HepG2 (cell line): ENCODE data around the gene AFF1. TPM values are rescaled to one million over a fixed set of nuclear protein-coding genes. Genes with fewer than 3 reads are reported as not detected.

Experiments used
- ATAC-seq: fragments of 200-7000 bp; cut with Tn5 transposase; 3 replicates; pipeline ENCODE4 v1.9.1; 2020; ENCODE audit warnings: mild to moderate bottlenecking, moderate library complexity
- BruUV-seq: library from RNA; stranded (reverse); fragments of 400-500 nt; replicated peaks from 2 replicates; lab custom pipeline; 2021; lab: Mats Ljungman, UMichigan
- CTCF ChIA-PET: fragments of 300-600 bp; formaldehyde crosslinking; extraction: SDS; loops from one replicate; lab custom pipeline; 2021; ENCODE audit warnings: low total read pairs, inconsistent platforms, low intra/inter-chr PET ratio; lab: Yijun Ruan, JAX
- POLR2A ChIA-PET: fragments of 350-600 bp; sonication (Branson Sonifier 250); formaldehyde crosslinking; loops from one replicate; lab custom pipeline; 2020; ENCODE audit warnings: antibody characterized with exemption, inconsistent platforms; lab: Yijun Ruan, JAX
- DNase-seq: peaks from one replicate; pipeline ENCODE4 v3.0.0-alpha.2; 2015; ENCODE audit warnings: low spot score
- FAIRE-seq: peaks from 3 replicates; lab custom pipeline; 2011; peaks lifted over from hg19 to GRCh38; lab: Jason Lieb, UNC
- H2AFZ ChIP-seq: one replicate; pipeline ENCODE4 v1.6.1; 2011; ENCODE audit warnings: low read length, inconsistent platforms
- H3K27ac ChIP-seq: fragments of 300-600 bp; 3 replicates; pipeline ENCODE4 v1.8.0; 2011; ENCODE audit warnings: mixed run types, mild to moderate bottlenecking, mixed read lengths, low read length, inconsistent platforms; ENCODE audit not compliant: insufficient read depth; ENCODE audit errors: extremely low read length
- H3K27me3 ChIP-seq, 2 experiments: fragments of 200-600 bp in 1 of 2; 2 replicates in 1 of 2; 3 replicates in 1 of 2; pipeline versions ENCODE4 v1.6.0 to v1.8.0; 2011; ENCODE audit warnings: low read length in 2 of 2, mild to moderate bottlenecking in 2 of 2, moderate library complexity in 2 of 2, inconsistent platforms in 1 of 2; ENCODE audit not compliant: insufficient read depth in 2 of 2, control insufficient read depth in 1 of 2
- H3K36me3 ChIP-seq, 2 experiments: fragments of 200-600 bp in 1 of 2; replicated peaks in 1 of 2; 2 replicates in 1 of 2; 3 replicates in 1 of 2; pipeline versions ENCODE4 v1.5.1 to v1.8.0; 2011; ENCODE audit warnings: low read length in 2 of 2, inconsistent platforms in 1 of 2; ENCODE audit not compliant: insufficient read depth in 2 of 2, control insufficient read depth in 1 of 2
- H3K4me1 ChIP-seq: 2 replicates; pipeline ENCODE4 v1.5.1; 2012; ENCODE audit warnings: low read length, inconsistent platforms; ENCODE audit not compliant: insufficient read depth
- H3K4me2 ChIP-seq: 2 replicates; pipeline ENCODE4 v1.6.0; 2011; ENCODE audit warnings: low read depth, low read length, inconsistent platforms
- H3K4me3 ChIP-seq, 3 experiments: fragments of 200-600 bp in 1 of 3; sonication (generic), shearing (Covaris generic) in 1 of 3; replicated peaks in 1 of 3; 2 replicates each; pipeline ENCODE4 v1.5.1; 2011 to 2016; ENCODE audit warnings: low read length in 3 of 3, inconsistent platforms in 2 of 3, low read depth in 2 of 3, mild to moderate bottlenecking in 2 of 3, control low read depth in 1 of 3, mixed read lengths in 1 of 3; ENCODE audit not compliant: insufficient read depth in 1 of 3
- H3K79me2 ChIP-seq: one replicate; pipeline ENCODE4 v1.6.1; 2011; ENCODE audit warnings: low read length, inconsistent platforms; ENCODE audit not compliant: insufficient read depth
- H3K9ac ChIP-seq: 2 replicates; pipeline ENCODE4 v1.6.0; 2011; ENCODE audit warnings: mild to moderate bottlenecking, low read depth, low read length, inconsistent platforms; ENCODE audit not compliant: insufficient read depth
- H3K9me3 ChIP-seq: 2 replicates; pipeline ENCODE4 v1.5.1; 2012; ENCODE audit warnings: mild to moderate bottlenecking, low read length
- H4K20me1 ChIP-seq: 2 replicates; pipeline ENCODE4 v1.6.0; 2011; ENCODE audit warnings: inconsistent platforms, mild to moderate bottlenecking, low read length, moderate library complexity; ENCODE audit not compliant: insufficient read depth
- ARHGAP35 ChIP-seq: sonication (generic); formaldehyde crosslinking; IDR thresholded peaks from 2 replicates; pipeline ENCODE4 v1.9.0; 2022; ENCODE audit warnings: mild to moderate bottlenecking, inconsistent platforms, moderate library complexity, missing genetic modification reagents, borderline replicate concordance
- BRD4 ChIP-seq: sonication (generic); formaldehyde crosslinking; IDR thresholded peaks from 2 replicates; pipeline ENCODE4 v1.4.0; 2020; ENCODE audit warnings: missing genetic modification reagents
- KLF6 ChIP-seq: IDR thresholded peaks from 2 replicates; pipeline ENCODE4 v1.8.0; 2016; ENCODE audit warnings: missing biosample characterization, missing genetic modification reagents
- MAFK ChIP-seq, 2 experiments: IDR thresholded peaks in 1 of 2; conservative IDR thresholded peaks in 1 of 2; 2 replicates each; pipeline ENCODE4 v1.6.1; 2011; ENCODE audit warnings: improper control_type of control experiment in 2 of 2, low read length in 2 of 2
- MXD3 ChIP-seq: IDR thresholded peaks from 2 replicates; pipeline ENCODE4 v1.6.1; 2016; ENCODE audit warnings: mild to moderate bottlenecking, missing biosample characterization, missing genetic modification reagents
- NR2F1 ChIP-seq, 2 experiments: fragments of 450-650 bp in 1 of 2; formaldehyde crosslinking in 1 of 2; IDR thresholded peaks; 2 replicates each; pipeline versions ENCODE4 v1.5.0 to v1.6.1; 2016 to 2020; ENCODE audit warnings: mild to moderate bottlenecking in 1 of 2, missing compliant biosample characterization in 1 of 2, missing genetic modification reagents in 1 of 2, moderate library complexity in 1 of 2
- NR2F2 ChIP-seq: IDR thresholded peaks from 2 replicates; pipeline ENCODE4 v1.6.1; 2012; ENCODE audit warnings: low read depth, inconsistent platforms, borderline replicate concordance
- RBAK ChIP-seq: sonication (generic); formaldehyde crosslinking; IDR thresholded peaks from 2 replicates; pipeline ENCODE4 v1.5.1; 2020; ENCODE audit warnings: mild to moderate bottlenecking, missing genetic modification reagents
- RXRB ChIP-seq: IDR thresholded peaks from 2 replicates; pipeline ENCODE4 v1.6.1; 2016; ENCODE audit warnings: borderline replicate concordance, missing genetic modification reagents, missing compliant biosample characterization
- SMARCC2 ChIP-seq: fragments of 450-650 bp; IDR thresholded peaks from 2 replicates; pipeline ENCODE4 v1.6.1; 2017; ENCODE audit warnings: antibody characterized with exemption, mild to moderate bottlenecking
- YY1 ChIP-seq: IDR thresholded peaks from 2 replicates; pipeline ENCODE4 v1.6.1; 2011; ENCODE audit warnings: low read length, low read depth, moderate library complexity, mild to moderate bottlenecking; ENCODE audit not compliant: insufficient read depth, insufficient replicate concordance
- ZBTB1 ChIP-seq: sonication (generic); formaldehyde crosslinking; IDR thresholded peaks from 2 replicates; pipeline ENCODE4 v1.4.0; 2020; ENCODE audit warnings: missing genetic modification reagents, borderline replicate concordance
- ZFAT ChIP-seq: sonication (generic); formaldehyde crosslinking; conservative IDR thresholded peaks from 2 replicates; pipeline ENCODE4 v1.8.1; 2023; ENCODE audit warnings: missing genetic modification reagents, inconsistent platforms
- ZFX ChIP-seq: sonication (generic); formaldehyde crosslinking; IDR thresholded peaks from 2 replicates; pipeline ENCODE4 v1.4.0; 2020; ENCODE audit warnings: mild to moderate bottlenecking, low read depth, missing genetic modification reagents, moderate library complexity
- ZNF205 ChIP-seq: IDR thresholded peaks from 2 replicates; pipeline ENCODE4 v1.6.1; 2018; ENCODE audit warnings: missing biosample characterization, missing genetic modification reagents
- ZNF558 ChIP-seq: sonication (generic); formaldehyde crosslinking; IDR thresholded peaks from 2 replicates; pipeline ENCODE4 v1.9.0; 2022; ENCODE audit warnings: mild to moderate bottlenecking, missing genetic modification reagents, borderline replicate concordance
- ZNF563 ChIP-seq: sonication (generic); formaldehyde crosslinking; IDR thresholded peaks from 2 replicates; pipeline ENCODE4 v1.8.0; 2022; ENCODE audit warnings: mild to moderate bottlenecking, moderate library complexity, missing genetic modification reagents
- ZNF878 ChIP-seq: sonication (generic); formaldehyde crosslinking; IDR thresholded peaks from 2 replicates; pipeline ENCODE4 v1.8.1; 2023; ENCODE audit warnings: mild to moderate bottlenecking, missing genetic modification reagents, moderate library complexity
- ZZZ3 ChIP-seq: sonication (generic); formaldehyde crosslinking; IDR thresholded peaks from 2 replicates; pipeline ENCODE4 v1.4.0; 2020; ENCODE audit warnings: missing genetic modification reagents, mild to moderate bottlenecking, borderline replicate concordance
- WGBS: methylation state at CpG from one replicate; pipeline ENCODE4 v1.1.6; 2017; ENCODE audit warnings: low lambda C conversion rate; 5-methylcytosine and 5-hydroxymethylcytosine counted together
- in situ Hi-C: cut with HindIII; loops from 2 replicates; pipeline ENCODE4 v1.10.0; 2017; ENCODE audit warnings: low pct_unique_long_range_greater_than_20kb; ENCODE audit not compliant: extremely low pct_ligation_motif_present
- intact Hi-C: fragments of 100-400 bp; cut with micrococcal nuclease; formaldehyde crosslinking; loops from one replicate; pipeline ENCODE4 v1.10.0; 2022; ENCODE audit not compliant: unreplicated experiment
- polyA plus RNA-seq, 8 experiments: library from polyadenylated mRNA; depleted of rRNA in 3 of 8; stranded (reverse) in 7 of 8; unstranded in 1 of 8; fragments of >200 nt; fragmentation: Illumina TruSeq in 4 of 8; extraction: Trizol in 4 of 8; gene quantifications; 2 replicates each; pipeline versions ENCODE4 v1.2.1 to v1.2.3, GENCODE V29; 2011 to 2016; ENCODE audit warnings: low read depth in 4 of 8, missing spikeins in 1 of 8, mixed read lengths in 1 of 8; ENCODE audit not compliant: insufficient read depth in 1 of 8
- total RNA-seq, 5 experiments: library from RNA; depleted of rRNA; stranded (reverse); fragments of >200 nt; fragmentation: Illumina TruSeq; extraction: Trizol; gene quantifications; 2 replicates each; pipeline ENCODE4 v1.2.3, GENCODE V29; 2016; ENCODE audit warnings: low read depth in 1 of 5
- TF ChIP-seq, protein P1 (sequence below): fragments of 450-650 bp; IDR thresholded peaks from 2 replicates; pipeline ENCODE4 v1.6.1; 2017; ENCODE audit warnings: mild to moderate bottlenecking
- TF ChIP-seq, protein P2 (sequence below): sonication (generic); formaldehyde crosslinking; IDR thresholded peaks from 2 replicates; pipeline ENCODE4 v1.8.0; 2022; ENCODE audit warnings: mild to moderate bottlenecking, missing genetic modification reagents, moderate library complexity

The AFF1 gene
- total and polyA plus RNA-seq, 2 of the 13 experiments (the other 11 are each of a cell fraction or from before 2014, with no cell fraction given): 15.5 to 15.9 TPM

DNA sequence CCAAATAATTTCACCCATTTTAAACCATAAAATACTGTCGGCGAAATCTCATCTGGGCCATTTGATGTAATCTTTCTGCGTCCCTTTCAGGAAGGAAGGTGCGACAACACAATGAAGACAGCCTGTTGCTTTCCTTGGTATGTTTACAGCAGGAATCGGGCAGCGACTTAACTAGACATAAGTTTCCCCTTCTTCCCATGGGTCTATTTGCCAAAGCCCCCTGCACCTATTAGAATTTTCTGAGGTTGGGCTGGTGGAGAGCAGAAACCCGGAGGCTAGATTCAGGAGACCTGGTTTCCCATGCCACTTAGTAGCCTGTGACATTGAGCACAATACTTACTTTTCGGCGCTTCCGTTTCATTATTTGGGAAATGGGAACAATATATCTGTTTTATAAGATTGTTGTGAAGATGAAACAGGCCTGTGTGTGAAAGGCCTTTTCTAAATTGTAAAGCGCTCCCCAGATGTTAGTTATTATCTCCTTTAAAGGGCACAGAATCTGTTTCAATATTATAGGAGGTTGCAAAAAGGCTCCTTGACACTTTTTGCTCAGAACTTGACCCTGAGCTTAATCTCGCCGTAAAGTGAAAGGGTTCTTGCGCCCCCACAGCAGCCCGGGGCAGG is 552 bp upstream of the AFF1 start:
- DNase-seq (no peak), FAIRE-seq (no peak), ATAC-seq (no peak)
- ChIA-PET CTCF (interaction anchor here (1.4 kb wide), 1 partner anchor 12 kb away, joined by 7 read pairs; no protein-coding TSS in a partner anchor), POLR2A (interaction anchor here (0.7 to 3.7 kb wide), 13 partner anchors 9 to 286 kb away, joined by 3 to 81 read pairs (median 13); partner anchors contain the start of gene KLHL8)
- TSS peak; percentile 46 for BruUV-seq
- Histone ChIP-seq H2AFZ (peak overlapping the region; percentile 56), H4K20me1 (no peaks in the 10 kb centered on the region), H3K27me3 (no peaks in the 10 kb centered on the region; a peak in 1 of 5 replicates), H3K27ac (peak overlapping the region; percentile 67), H3K9ac (peak overlapping the region; percentile 71), H3K79me2 (peaks cover 36% of the 10 kb centered on the region), H3K4me1 (peaks cover 35% of the 10 kb centered on the region), H3K9me3 (no peaks in the 10 kb centered on the region), H3K4me2 (peak overlapping the region; percentile 80), H3K36me3 (no peaks in the 10 kb centered on the region; a peak in 2 of 5 replicates), H3K4me3 (peak overlapping the region; percentile 65 to 89 (median 71))
- in situ Hi-C loops (no loop called here), intact Hi-C loops (loop anchor here (2.0 kb wide), 1 partner anchor 45 kb away; no protein-coding TSS in a partner anchor)
- 13% methylated on average over 11 of the region's 15 CpGs for WGBS
- TF ChIP-seq ZFX (CRISPR knock-in tag): no peak
- no peak for TF ChIP-seq ZNF558 (CRISPR knock-in tag)
- no peak for TF ChIP-seq RXRB (CRISPR knock-in tag)
- TF ChIP-seq ZNF878 (CRISPR knock-in tag): no peak
- TF ChIP-seq BRD4 (CRISPR knock-in tag): no peak
- TF ChIP-seq, protein P1, sequence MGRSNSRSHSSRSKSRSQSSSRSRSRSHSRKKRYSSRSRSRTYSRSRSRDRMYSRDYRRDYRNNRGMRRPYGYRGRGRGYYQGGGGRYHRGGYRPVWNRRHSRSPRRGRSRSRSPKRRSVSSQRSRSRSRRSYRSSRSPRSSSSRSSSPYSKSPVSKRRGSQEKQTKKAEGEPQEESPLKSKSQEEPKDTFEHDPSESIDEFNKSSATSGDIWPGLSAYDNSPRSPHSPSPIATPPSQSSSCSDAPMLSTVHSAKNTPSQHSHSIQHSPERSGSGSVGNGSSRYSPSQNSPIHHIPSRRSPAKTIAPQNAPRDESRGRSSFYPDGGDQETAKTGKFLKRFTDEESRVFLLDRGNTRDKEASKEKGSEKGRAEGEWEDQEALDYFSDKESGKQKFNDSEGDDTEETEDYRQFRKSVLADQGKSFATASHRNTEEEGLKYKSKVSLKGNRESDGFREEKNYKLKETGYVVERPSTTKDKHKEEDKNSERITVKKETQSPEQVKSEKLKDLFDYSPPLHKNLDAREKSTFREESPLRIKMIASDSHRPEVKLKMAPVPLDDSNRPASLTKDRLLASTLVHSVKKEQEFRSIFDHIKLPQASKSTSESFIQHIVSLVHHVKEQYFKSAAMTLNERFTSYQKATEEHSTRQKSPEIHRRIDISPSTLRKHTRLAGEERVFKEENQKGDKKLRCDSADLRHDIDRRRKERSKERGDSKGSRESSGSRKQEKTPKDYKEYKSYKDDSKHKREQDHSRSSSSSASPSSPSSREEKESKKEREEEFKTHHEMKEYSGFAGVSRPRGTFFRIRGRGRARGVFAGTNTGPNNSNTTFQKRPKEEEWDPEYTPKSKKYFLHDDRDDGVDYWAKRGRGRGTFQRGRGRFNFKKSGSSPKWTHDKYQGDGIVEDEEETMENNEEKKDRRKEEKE: no peak
- TF ChIP-seq ARHGAP35 (CRISPR knock-in tag): no peak
- TF ChIP-seq ZBTB1: no peak
- TF ChIP-seq YY1: no peak
- 0 out of 4 replicates have a peak, but pooled peaks of 1 of the 2 experiments have one; percentile 39 for TF ChIP-seq NR2F1 (CRISPR knock-in tag; IDR thresholded peaks at IDR 0.05)
- TF ChIP-seq ZFAT (CRISPR knock-in tag): peak; percentile 30; the same call in 1 of the 2 replicates
- TF ChIP-seq MXD3 (CRISPR knock-in tag): no peak
- no peak for TF ChIP-seq ZZZ3 (CRISPR knock-in tag)
- TF ChIP-seq, protein P2, sequence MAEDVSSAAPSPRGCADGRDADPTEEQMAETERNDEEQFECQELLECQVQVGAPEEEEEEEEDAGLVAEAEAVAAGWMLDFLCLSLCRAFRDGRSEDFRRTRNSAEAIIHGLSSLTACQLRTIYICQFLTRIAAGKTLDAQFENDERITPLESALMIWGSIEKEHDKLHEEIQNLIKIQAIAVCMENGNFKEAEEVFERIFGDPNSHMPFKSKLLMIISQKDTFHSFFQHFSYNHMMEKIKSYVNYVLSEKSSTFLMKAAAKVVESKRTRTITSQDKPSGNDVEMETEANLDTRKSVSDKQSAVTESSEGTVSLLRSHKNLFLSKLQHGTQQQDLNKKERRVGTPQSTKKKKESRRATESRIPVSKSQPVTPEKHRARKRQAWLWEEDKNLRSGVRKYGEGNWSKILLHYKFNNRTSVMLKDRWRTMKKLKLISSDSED: 0 out of 2 replicates have a peak, but pooled peaks have one; percentile 17
- no peak; the same call in 1 of the 2 replicates for TF ChIP-seq KLF6 (CRISPR knock-in tag)
- no peak for TF ChIP-seq MAFK (conservative IDR thresholded peaks at IDR 0.05 in 1 of 2, IDR thresholded peaks at IDR 0.05 in 1 of 2; ENCODE audit: low read length in 2 of 2)
- TF ChIP-seq ZNF205: no peak
- TF ChIP-seq ZNF563 (CRISPR knock-in tag): no peak
- no peak for TF ChIP-seq SMARCC2
- TF ChIP-seq RBAK (CRISPR knock-in tag): no peak
- TF ChIP-seq NR2F2: no peak
